ENCODE data around the gene TMC3. TPM values are rescaled to one million over a fixed set of nuclear protein-coding genes. Genes with fewer than 3 reads are reported as not detected.
A peak's percentile ranks its signal among the peaks of the same experiment; 100 is the strongest.

The TMC3 gene
- total and polyA plus RNA-seq, 10 of the 15 experiments (the other 5 are each of a cell fraction or from before 2014, with no cell fraction given) = 0.03 to 0.04 (median 0.04) TPM; not detected in 7

DNA sequence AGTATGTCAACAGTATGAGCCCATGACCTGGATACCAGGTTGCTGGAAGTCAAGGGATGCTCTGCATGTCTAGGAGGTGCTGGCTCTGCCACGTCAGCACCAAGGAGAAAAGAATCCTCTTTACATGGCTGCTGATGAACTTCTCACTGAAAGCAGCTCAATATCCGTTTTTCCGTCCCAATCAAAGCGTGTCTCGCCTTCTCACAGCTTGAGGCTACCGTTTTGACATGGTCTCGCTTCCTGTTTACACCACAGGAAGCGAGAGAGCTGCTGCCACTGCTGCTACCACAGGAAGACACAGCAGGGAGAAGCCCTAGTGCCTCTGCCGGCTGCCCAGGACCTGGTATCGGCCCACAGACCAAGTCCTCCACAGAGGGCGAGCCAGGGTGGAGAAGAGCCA lies 77.3 kb downstream of the TMC3 start (continued):
- TF ChIP-seq, protein P1, sequence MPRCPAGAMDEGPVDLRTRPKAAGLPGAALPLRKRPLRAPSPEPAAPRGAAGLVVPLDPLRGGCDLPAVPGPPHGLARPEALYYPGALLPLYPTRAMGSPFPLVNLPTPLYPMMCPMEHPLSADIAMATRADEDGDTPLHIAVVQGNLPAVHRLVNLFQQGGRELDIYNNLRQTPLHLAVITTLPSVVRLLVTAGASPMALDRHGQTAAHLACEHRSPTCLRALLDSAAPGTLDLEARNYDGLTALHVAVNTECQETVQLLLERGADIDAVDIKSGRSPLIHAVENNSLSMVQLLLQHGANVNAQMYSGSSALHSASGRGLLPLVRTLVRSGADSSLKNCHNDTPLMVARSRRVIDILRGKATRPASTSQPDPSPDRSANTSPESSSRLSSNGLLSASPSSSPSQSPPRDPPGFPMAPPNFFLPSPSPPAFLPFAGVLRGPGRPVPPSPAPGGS (IDR thresholded peaks at IDR 0.05; ENCODE audit: borderline replicate concordance, insufficient read depth, low read depth, low read length, poor library complexity, severe bottlenecking) = peak; percentile 75
- TF ChIP-seq ZBTB4 (CRISPR knock-in tag; IDR thresholded peaks at IDR 0.05) (no peak), ZNF207 (IDR thresholded peaks at IDR 0.05; ENCODE audit: borderline replicate concordance) (no peak), CEBPB (IDR thresholded peaks at IDR 0.05; ENCODE audit: borderline replicate concordance in 1 of 2, low read depth in 2 of 2, low read length in 2 of 2) (no peak), ZNF24 (IDR thresholded peaks at IDR 0.05) (0 out of 2 replicates have a peak, but pooled peaks have one; percentile 8), SREBF2 (IDR thresholded peaks at IDR 0.05; ENCODE audit: low read length) (no peak), BMI1 (IDR thresholded peaks at IDR 0.05; ENCODE audit: borderline replicate concordance) (no peak), SPI1 (IDR thresholded peaks at IDR 0.05; ENCODE audit: borderline replicate concordance, insufficient read depth, low read depth, low read length) (peak; percentile 79; the same call in 1 of the 2 replicates), POLR2AphosphoS2 (IDR thresholded peaks at IDR 0.05; ENCODE audit: low read depth, low read length) (no peak; the same call in 1 of the 2 replicates), EP300 (IDR thresholded peaks at IDR 0.05; ENCODE audit: borderline replicate concordance in 1 of 2, control insufficient read depth in 1 of 2, low read depth in 2 of 2, low read length in 2 of 2) (peak; percentile 78 to 90; a peak in 3 of 4 replicates), SUPT20H (IDR thresholded peaks at IDR 0.05; ENCODE audit: borderline replicate concordance, control insufficient read depth, low read depth, low read length) (no peak), RUNX3 (IDR thresholded peaks at IDR 0.05; ENCODE audit: low read length) (no peak), ZNF687 (IDR thresholded peaks at IDR 0.05) (peak; percentile 95)
- TF ChIP-seq, protein P2, sequence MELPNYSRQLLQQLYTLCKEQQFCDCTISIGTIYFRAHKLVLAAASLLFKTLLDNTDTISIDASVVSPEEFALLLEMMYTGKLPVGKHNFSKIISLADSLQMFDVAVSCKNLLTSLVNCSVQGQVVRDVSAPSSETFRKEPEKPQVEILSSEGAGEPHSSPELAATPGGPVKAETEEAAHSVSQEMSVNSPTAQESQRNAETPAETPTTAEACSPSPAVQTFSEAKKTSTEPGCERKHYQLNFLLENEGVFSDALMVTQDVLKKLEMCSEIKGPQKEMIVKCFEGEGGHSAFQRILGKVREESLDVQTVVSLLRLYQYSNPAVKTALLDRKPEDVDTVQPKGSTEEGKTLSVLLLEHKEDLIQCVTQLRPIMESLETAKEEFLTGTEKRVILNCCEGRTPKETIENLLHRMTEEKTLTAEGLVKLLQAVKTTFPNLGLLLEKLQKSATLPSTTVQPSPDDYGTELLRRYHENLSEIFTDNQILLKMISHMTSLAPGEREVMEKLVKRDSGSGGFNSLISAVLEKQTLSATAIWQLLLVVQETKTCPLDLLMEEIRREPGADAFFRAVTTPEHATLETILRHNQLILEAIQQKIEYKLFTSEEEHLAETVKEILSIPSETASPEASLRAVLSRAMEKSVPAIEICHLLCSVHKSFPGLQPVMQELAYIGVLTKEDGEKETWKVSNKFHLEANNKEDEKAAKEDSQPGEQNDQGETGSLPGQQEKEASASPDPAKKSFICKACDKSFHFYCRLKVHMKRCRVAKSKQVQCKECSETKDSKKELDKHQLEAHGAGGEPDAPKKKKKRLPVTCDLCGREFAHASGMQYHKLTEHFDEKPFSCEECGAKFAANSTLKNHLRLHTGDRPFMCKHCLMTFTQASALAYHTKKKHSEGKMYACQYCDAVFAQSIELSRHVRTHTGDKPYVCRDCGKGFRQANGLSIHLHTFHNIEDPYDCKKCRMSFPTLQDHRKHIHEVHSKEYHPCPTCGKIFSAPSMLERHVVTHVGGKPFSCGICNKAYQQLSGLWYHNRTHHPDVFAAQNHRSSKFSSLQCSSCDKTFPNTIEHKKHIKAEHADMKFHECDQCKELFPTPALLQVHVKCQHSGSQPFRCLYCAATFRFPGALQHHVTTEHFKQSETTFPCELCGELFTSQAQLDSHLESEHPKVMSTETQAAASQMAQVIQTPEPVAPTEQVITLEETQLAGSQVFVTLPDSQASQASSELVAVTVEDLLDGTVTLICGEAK (IDR thresholded peaks at IDR 0.05; ENCODE audit: borderline replicate concordance) = peak; percentile 30; the same call in 1 of the 2 replicates
- TF ChIP-seq, protein P3, sequence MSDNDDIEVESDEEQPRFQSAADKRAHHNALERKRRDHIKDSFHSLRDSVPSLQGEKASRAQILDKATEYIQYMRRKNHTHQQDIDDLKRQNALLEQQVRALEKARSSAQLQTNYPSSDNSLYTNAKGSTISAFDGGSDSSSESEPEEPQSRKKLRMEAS (IDR thresholded peaks at IDR 0.05; ENCODE audit: low read depth, low read length) = 0 out of 2 replicates have a peak, but pooled peaks have one; percentile 7
